Lower lobe of right lung (tissue), 2 donors: Measurements from ENCODE around the gene SMTNL1. TPM values are rescaled to one million over a fixed set of nuclear protein-coding genes. Genes with fewer than 3 reads are reported as not detected.

ENCODE experiments used
- ATAC-seq, 2 donors: fragments of 200-7000 bp; cut with Tn5 transposase; one replicate each; pipeline ENCODE4 v1.9.1; 2020 to 2022; ENCODE audit warnings: mild to moderate bottlenecking in 2 of 2, moderate library complexity in 2 of 2
- DNase-seq: peaks from one replicate; pipeline ENCODE4 v3.0.0-alpha.2; 2020
- H3K27ac ChIP-seq: fragments of 200-600 bp; one replicate; pipeline ENCODE4 v1.8.0; 2022
- H3K27me3 ChIP-seq: fragments of 200-600 bp; one replicate; pipeline ENCODE4 v1.8.0; 2022; ENCODE audit warnings: low read depth
- H3K36me3 ChIP-seq: fragments of 200-600 bp; one replicate; pipeline ENCODE4 v1.8.0; 2022; ENCODE audit warnings: mild to moderate bottlenecking
- H3K4me1 ChIP-seq: fragments of 200-600 bp; one replicate; pipeline ENCODE4 v1.8.0; 2022
- H3K4me3 ChIP-seq: fragments of 200-600 bp; one replicate; pipeline ENCODE4 v1.8.0; 2022; ENCODE audit warnings: mild to moderate bottlenecking
- H3K9me3 ChIP-seq: fragments of 200-600 bp; one replicate; pipeline ENCODE4 v1.8.0; 2022
- intact Hi-C: fragments of 100-400 bp; cut with DNase I; formaldehyde crosslinking; loops from one replicate; pipeline ENCODE4 v1.11.0; 2022
- total RNA-seq: library from RNA; stranded (reverse); fragmentation: NEBNext Ultra II Directional; extraction: Animal tissue kit (Norgen Biotek cat#: 25700); gene quantifications from one replicate; pipeline ENCODE4 v1.2.1, GENCODE V29; 2021
- TF ChIP-seq, protein P1 (sequence below): fragments of 200-600 bp; IDR thresholded peaks from one replicate; pipeline ENCODE4 v1.8.0; 2022; ENCODE audit warnings: antibody characterized with exemption, mild to moderate bottlenecking
- donor health status: DM: no; HTN: yes; CAD: no; lungs with severe emphysema.

SMTNL1 gene
- total RNA-seq, 1 donor from 2014 or later = not detected

DNA sequence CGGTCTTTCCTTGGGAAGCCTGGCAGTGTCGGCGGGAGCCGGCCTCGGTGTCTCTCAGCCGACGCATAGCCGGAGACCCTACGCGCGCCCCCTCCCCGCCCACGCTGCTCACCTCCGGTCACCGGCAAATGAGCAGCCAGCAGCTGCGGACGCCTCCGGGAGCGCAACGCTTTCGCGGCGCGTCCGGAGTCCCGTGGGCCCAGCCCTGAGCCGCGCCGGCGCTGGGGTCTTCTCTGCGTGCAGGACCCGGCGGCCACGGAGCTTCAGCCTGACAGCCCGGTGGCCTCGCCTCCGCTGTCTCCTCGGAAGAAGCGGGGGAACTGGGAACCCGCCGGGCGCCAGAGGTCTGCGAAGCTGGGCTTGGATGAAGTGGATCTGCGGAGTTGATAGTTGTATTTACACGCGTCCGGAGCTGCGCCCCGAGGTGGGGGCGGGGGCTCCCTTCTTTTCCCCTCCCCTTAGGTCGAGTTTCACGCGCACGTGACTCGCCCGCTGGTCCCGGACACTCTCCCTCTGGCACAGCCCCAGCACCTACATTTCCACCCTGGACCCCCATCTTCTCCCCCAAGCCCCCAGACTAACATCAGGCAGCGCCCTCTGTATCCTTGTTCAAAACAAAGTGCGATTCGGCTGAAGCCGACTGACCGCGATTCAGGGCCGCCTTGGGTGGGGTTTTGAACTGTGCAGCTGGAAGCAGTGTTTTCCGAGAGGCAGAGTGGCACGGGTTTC is 21.9 kb upstream of the SMTNL1 start, which contains the start of gene SLC43A1:
Gene SLC43A1 (minus strand): TSS at position 371 of the 729 bp plus-strand sequence. CDS start 1,591 bp downstream, outside the sequence.
- H3K27ac ChIP-seq = peak within 1 kb of the TSS; percentile 68
- peak within 1 kb of the TSS; percentile 97 for H3K4me3 ChIP-seq
- peaks cover 17% of the 10 kb centered on the region for H3K4me1 ChIP-seq
- DNase-seq = peak; percentile 68
- no peaks in the 10 kb centered on the region for H3K36me3 ChIP-seq
- no peaks in the 10 kb centered on the region for H3K9me3 ChIP-seq
- intact Hi-C loops = no loop called here
- ATAC-seq = peak; percentile 67 to 79
- TF ChIP-seq, protein P1, sequence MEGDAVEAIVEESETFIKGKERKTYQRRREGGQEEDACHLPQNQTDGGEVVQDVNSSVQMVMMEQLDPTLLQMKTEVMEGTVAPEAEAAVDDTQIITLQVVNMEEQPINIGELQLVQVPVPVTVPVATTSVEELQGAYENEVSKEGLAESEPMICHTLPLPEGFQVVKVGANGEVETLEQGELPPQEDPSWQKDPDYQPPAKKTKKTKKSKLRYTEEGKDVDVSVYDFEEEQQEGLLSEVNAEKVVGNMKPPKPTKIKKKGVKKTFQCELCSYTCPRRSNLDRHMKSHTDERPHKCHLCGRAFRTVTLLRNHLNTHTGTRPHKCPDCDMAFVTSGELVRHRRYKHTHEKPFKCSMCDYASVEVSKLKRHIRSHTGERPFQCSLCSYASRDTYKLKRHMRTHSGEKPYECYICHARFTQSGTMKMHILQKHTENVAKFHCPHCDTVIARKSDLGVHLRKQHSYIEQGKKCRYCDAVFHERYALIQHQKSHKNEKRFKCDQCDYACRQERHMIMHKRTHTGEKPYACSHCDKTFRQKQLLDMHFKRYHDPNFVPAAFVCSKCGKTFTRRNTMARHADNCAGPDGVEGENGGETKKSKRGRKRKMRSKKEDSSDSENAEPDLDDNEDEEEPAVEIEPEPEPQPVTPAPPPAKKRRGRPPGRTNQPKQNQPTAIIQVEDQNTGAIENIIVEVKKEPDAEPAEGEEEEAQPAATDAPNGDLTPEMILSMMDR = no peak
- H3K27me3 ChIP-seq = no peaks in the 10 kb centered on the region

DNA sequence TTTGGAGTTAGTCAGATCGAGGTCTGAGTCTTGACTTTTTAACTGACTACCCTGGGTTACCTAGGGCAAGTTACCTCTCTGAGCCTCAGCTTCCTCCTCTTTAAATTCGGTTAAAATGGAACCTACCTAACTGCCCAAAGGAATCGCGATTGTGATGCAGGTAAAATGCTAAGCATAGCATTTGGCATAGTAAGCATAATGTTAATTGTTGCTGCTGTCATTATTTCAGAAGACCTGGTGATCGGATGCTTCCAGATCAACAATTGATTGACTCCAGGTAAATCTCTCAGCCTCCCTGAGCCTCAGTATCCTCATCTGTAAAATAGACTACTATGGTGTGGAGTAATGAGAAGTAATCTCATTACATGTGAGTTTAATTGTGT is 21.3 kb upstream of the SMTNL1 start:
- Histone ChIP-seq H3K9me3 (no peaks in the 10 kb centered on the region), H3K36me3 (no peaks in the 10 kb centered on the region), H3K4me3 (peak overlapping the region; percentile 97), H3K27ac (peak overlapping the region; percentile 68), H3K27me3 (no peaks in the 10 kb centered on the region), H3K4me1 (peaks cover 17% of the 10 kb centered on the region)
- intact Hi-C loops = no loop called here
- TF ChIP-seq, protein P1 = no peak
- no peak for ATAC-seq
- DNase-seq = no peak

DNA sequence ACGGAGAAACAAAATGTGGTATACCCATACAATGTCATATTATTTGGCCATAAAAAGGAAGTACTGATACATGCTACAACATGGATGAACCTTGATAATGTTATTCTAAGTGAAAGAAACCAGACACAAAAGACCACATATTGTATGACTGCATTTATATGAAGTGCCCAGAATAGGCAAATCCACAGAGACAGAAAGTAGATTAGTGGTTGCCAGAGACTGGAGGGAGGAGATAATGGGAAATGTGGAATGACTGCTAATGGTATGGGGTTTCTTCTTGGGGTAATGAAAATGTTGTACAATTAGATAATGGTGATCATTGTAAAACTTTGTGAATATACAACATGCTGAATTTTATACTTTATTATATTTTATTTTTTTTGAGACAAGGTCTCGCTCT is 16.3 kb upstream of the SMTNL1 start:
- H3K9me3 ChIP-seq = no peaks in the 10 kb centered on the region
- no peaks in the 10 kb centered on the region for H3K27me3 ChIP-seq
- ATAC-seq (no peak), DNase-seq (no peak)
- intact Hi-C loops = no loop called here
- H3K4me1 ChIP-seq = no peaks in the 10 kb centered on the region
- H3K27ac ChIP-seq = no peak overlapping the region
- TF ChIP-seq, protein P1 = no peak
- no peaks in the 10 kb centered on the region for H3K36me3 ChIP-seq
- H3K4me3 ChIP-seq = no peak overlapping the region

GRCh38 chr11:57523419-57523818 is 14.0 kb upstream of the SMTNL1 start:
- no peak overlapping the region for H3K27ac ChIP-seq
- no peaks in the 10 kb centered on the region for H3K9me3 ChIP-seq
- no peaks in the 10 kb centered on the region for H3K4me1 ChIP-seq
- no peak overlapping the region for H3K4me3 ChIP-seq
- ATAC-seq (no peak), DNase-seq (no peak)
- intact Hi-C loops = no loop called here
- peaks cover 7% of the 10 kb centered on the region for H3K36me3 ChIP-seq
- no peaks in the 10 kb centered on the region for H3K27me3 ChIP-seq
- TF ChIP-seq, protein P1 = no peak

- Histone ChIP-seq H3K27ac (no peak overlapping the region), H3K36me3 (peaks cover 15% of the 10 kb centered on the region), H3K4me3 (no peak overlapping the region), H3K27me3 (no peaks in the 10 kb centered on the region), H3K4me1 (peaks cover 19% of the 10 kb centered on the region), H3K9me3 (no peaks in the 10 kb centered on the region)
- intact Hi-C loops = no loop called here
- TF ChIP-seq, protein P1 = peak; percentile 91
- DNase-seq (peak; percentile 74), ATAC-seq (peak in 1 of 2 donors; percentile 19)
Measured at GRCh38 chr11:57527056-57527631, 10.3 kb upstream of the SMTNL1 start.
